GM19025 (cell line): Measurements from ENCODE around the gene EHBP1.
"Not testable (repeated sequence)": the region's sequence is repeated elsewhere in the genome, so short reads cannot be mapped to it uniquely, and the experiment has no call there.

Experiments
- ATAC-seq: cut with Tn5 transposase; IDR thresholded peaks from one replicate; pipeline ENCODE4 v1.9.1; 2021; ENCODE audit warnings: mild to moderate bottlenecking, low read depth, moderate library complexity; ENCODE audit not compliant: unreplicated experiment

EHBP1 gene

DNA sequence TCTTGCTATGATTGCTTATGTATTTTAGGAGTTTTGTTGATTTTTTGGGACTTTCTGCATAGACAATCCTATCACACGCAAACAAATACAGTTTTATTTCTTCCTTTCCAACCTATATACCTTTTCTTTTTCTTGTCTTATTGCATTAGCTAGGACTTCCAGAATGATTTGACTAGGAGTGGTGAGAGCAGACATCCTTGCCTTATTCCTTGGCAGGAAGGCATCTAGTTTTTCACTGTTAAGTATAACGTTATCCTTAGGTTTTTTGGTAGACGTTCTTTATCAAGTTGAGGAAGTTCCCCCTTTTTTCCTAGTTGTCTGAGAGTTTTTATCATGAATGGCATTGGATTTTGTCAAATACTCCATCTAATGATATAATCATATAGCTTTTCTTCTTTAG lies 25.8 kb downstream of the EHBP1 start:
- no peak for ATAC-seq

DNA sequence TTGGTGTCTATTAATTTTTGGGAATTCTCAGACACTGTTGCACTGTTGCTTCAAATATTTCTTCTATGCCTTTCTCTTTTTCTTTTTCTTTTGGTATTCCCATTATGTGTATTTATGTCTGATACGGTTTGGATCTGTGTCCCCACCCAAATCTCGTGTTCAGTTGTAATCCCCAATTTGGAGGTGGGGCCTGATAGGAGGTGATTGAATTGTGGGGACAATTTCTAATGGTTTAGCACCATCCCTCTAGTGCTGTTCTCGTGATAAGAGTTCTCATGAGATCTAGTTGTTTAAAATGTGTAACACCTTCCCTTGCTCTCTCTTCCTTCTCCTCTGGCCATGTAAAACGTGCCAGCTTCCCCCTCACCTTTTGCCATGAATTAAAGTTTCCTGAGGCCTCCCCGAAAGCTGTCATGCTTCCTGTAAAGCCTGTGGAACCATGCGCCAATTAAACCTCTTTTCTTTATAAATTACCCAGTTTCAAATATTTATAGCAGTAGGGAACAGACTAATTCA lies 26.8 kb downstream of the EHBP1 start:
- no peak for ATAC-seq

DNA sequence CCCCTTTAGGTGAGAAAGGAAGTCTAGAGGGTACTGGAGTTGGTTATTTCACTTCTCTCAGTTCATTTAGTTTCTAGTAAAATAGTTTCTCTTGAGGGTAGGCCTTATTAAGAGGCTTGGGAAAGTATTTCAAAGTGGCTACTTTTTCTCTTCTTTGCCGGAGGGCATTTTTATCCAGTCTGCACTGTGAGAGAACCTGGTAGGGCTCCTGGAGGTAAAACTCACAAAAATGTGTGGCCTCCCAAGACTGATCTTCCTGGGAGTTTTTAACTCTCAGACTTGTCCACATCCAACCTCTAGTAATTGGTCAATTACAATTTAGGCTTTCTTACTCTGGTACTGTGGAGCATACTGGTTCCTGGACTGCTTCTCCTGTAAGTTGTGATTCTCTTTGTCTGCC lies 28.0 kb downstream of the EHBP1 start:
- no peak for ATAC-seq

DNA sequence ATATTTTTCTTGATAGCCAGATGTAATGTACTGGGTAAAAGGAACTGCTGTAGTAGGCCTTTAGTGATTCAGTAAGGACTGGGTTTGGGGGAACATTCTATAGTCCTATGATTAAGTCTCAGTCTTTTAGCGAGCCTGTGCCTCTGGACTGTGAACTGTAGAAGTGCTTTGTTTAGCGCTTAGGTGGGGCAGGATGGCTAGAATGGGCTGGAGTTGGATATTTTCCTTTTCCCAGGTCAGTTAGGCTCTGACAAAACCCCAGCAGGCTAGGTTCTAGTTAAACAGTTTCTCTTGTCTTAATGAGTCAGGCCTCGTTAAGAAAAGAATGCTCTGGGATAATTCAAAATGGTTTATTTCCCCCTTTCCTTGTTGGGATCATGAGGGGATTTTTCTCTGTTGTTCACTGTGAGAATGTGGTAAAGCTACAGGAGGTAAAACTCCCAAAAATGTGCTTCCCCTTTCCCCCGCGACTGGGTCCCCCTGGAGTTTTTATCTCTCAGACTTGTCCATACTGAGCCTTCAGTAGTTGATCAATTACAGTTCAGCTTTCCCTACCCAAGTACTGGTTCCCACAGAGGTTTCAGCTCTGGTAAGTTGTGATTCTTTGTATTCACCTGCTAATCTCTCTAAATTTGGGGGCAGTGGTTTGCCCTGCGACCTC lies 31.5 kb downstream of the EHBP1 start:
- no peak for ATAC-seq

DNA sequence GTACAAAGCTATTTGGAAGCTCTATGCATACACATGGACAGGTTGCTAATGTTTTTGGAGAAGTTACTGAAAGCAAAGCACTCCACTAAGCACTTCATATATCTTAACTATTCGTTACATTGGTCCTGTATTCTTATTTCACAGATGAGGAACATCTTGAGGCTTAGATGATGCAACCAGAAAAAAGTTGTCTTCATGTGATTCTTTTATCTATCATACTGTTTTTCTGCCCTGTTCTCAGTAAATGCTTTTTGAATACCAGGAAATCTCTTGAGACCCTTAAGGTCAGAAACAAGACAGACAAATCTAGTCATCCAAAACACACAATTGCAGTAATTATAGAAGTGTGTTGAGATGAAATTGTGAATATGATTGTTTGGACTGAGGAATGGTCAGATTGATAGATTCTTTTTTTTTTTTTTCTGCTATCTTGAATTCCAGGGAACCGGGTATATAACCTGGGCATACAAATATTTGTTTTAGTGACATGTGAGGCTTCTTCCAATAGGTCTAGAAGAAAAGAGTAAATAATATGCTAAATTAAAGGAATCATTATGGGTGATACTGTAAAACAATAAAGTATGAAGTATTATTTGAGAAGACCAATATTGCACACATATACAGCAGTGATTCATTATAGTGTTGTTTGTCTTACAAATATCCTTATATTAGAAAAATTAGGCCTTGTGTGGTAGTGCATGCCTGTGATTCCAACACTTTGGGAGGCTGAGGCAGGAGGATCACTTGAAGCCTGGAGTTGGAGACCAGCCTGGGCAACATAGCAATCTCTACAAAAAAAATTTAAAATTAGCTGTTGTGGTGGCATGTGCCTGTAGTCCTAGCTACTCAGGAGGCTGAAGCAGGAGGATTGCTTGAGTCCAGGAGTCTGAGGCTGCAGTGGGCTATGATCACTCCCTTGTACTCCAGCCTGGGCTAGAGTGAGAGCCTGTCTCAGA lies 33.7 kb downstream of the EHBP1 start:
- no peak for ATAC-seq

DNA sequence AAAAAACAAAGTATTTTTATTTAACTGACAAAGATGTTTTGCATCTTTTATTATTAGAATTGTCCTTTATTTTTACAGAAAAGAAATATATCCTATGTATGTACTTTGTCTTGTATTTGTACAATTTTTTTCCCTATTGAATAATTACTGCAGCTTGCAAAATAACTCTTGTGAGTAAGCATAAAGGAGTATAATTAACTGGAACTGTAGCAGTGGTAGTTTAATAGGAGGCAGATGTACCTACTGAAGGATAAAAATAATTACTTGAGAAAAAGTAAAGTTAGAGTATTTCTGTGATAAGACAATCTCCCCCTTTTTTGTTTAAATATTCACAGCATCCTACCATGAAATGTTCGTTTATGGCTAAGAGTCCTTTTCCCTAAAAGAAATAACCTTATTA lies 34.7 kb downstream of the EHBP1 start:
- no peak for ATAC-seq

DNA sequence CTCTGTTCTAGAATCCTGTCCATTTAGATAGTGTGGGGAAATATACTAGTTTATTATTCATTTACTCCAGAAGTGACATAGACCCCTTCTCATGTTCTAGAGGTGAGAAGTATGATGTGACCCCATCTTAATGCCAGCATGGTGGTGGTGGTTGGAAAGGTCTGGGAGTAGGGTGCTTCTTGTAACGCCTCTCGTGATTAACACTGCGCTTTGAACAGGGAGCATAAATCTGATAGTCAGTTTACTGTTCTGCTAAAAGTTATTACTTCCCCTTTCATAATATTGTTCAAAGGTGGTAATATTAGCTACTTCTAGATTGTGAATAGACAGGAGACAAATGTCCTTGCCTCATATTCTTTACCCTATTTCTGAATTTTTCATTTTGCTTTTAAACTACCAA lies 35.6 kb downstream of the EHBP1 start:
- no peak for ATAC-seq

DNA sequence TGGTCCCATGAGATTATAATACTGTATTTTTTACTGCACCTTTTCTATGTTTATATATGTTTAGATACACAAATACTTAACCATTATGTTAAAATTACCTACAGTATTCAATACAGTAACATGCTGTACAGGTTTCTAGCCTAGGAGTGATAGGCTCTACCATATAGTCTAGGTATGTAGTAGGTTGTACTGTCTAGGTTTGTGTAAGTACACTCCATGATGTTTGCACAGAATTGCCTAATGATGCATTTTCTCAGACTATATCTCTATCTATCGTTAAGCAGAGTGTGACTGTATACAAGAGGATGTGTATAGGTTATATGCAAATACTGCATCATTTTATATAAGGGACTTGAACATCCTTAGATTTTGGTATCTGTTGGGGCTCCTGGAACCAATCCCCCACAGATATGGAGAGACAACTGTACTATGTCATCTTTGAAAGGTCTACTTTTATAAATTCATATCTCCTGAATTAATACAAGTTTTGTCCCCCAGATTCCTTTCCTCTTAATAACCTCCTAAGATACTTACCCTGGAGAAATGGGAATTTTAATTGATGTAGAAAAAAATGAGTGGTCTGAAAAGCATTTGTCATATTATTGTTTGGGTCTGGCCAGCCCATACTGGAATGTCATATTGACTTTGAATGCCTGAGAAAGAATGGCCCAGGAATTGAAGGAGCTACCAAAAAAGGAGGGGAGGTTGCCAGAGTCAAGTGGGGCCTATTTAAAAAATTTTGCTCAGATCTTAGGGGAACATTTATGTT lies 36.6 kb downstream of the EHBP1 start:
- no peak for ATAC-seq

DNA sequence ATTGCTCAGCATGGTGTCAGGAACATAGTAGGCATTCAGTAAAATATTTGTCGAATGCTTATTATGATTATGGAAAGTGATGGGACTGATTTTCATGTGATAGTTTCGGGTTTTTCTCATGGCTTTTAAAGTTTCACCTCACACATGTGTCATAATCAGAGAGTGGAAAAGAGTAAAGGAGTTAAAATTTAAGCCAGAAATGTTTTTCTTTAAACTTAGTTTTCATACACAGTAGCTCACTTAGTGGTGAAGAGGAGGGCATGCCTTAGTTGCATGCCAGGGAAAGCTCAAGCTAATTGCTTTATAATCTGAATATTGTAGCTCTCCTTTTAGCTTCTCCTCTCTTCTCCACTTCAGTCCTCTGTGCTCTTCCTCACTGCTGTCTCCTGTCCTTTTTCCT lies 38.0 kb downstream of the EHBP1 start:
- ATAC-seq: no peak

DNA sequence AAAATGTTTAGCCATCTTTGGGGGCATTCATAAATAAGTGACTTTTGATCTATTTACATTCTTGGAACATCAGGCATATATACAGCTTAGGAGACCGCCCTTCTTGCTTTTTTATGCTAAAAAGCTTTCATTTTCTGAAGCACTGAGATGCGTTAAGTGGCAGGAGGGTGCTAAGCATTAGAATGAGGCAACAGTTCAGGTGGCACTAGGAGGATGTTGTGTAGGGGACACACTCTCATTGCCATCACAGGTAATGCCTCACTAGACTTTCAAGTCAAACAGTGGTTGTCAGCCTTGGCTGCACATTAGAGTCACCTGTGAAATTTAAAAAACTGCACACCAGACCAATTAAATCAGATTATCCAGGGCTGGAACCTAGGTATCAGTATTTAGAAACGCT lies 39.1 kb downstream of the EHBP1 start:
- ATAC-seq: no peak

DNA sequence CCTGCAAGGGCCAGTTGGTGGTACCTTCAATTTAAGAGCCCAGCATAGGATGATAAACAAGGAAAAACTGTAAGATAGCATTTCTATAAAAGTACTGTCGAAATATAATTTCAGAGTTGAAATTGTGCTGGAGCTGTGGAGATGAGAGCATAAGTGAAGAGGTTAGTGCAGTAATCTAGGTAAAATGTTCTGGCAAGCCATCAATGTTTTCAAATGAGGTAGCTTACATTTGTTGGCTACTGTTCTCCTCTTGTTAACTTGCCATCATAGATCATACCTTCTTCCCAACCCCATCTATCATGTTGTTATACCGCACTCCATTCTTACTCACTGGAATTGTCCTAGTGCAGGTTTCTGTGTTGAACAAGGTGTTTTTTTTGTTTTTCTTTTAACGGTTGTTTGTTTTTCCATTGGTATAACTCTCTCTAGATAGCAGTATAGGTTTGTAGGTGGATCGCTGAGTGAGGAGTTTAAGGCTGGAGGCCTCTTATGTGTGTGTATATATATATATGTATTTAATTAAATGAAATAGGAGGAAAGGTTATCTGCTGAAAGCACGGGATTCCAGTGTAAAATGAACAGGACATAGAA lies 40.5 kb downstream of the EHBP1 start:
- no peak for ATAC-seq

DNA sequence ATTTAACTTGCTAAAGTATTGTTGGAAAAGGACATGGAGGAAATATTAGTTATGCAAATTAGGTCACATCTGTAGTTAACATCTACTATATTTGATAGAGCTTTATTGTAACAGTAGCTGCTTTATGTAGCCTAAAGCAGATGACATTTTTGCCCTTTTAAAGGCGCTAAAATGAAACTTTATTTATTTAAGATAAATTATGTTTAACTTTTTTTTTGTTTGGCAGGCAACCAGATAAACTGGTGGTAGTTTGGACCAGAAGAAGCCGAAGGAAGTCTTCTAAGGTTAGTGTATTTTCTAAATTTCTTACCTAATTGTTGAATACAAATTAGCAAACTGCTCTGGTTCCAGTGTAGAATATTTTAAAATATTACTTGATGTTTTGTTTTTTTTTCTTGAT lies 41.7 kb downstream of the EHBP1 start:
- ATAC-seq: no peak

DNA sequence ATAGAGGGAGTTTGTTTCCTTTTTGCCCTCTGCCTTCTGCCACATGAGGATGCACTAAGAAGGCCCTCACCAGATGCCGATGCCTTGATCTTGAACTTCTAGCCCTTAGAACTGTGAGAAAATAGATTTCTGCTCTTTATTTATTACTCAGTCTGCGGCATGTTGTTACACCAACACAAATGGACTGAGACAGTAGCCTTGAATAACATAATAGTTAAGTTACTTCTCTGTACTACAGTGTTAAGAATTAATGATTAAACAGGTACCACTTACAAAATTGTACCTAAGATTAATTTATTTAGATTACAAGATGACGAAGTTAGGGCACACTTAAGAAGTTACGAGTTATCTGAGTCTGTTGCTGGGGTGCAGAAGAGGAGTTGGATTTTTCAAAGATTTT lies 42.4 kb downstream of the EHBP1 start:
- no peak for ATAC-seq

DNA sequence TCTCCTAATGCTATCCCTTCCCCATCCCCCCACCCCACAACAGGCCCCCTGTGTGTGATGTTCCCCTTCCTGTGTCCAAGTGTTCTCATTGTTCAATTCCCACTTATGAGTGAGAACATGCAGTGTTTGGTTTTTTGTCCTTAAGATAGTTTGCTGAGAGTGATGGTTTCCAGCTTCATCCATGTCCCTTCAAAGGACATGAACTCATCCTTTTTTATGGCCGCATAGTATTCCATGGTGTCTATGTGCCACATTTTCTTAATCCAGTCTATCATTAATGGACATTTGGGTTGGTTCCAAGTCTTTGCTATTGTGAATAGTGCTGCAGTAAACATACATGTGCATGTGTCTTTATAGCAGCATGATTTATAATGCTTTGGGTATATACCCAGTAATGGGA lies 43.6 kb downstream of the EHBP1 start:
- ATAC-seq: not testable (repeated sequence)

DNA sequence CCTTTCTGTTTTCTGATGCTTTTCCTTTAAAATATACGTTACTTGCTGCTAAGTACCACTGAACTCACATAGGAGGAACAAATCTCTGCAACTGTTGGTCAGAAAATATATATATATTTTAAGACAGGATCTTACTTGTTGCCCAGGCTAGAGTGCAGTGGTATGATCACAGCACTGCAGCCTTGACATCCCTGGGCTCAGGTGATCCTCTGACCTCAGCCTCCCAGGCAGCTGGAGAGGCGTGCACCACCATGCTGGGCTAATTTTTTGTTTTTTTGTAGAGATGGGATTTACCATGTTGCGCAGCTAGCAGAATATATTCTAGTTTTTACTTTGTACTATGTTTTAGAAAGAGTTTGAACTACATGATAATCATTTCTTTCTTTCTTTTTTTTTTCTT lies 51.5 kb downstream of the EHBP1 start:
- no peak for ATAC-seq

DNA sequence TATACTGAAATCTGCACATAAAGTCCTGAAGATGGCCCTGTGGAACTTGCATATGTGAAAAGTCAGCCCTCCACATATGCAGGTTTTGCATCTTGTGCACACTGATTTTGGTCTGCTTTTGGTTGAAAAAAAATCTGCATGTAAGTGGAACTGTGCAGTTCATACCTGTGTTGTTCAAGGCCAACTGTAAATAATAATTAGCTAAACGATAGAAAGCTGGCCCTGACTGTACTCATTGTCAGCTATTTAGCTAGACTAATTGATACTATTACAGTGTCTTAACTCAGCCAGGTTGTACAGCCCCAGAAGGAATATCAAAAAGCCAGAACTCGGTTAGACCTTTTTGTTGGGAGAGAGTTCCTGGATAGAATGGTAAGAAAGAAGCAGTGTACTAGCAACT lies 54.5 kb downstream of the EHBP1 start:
- no peak for ATAC-seq

DNA sequence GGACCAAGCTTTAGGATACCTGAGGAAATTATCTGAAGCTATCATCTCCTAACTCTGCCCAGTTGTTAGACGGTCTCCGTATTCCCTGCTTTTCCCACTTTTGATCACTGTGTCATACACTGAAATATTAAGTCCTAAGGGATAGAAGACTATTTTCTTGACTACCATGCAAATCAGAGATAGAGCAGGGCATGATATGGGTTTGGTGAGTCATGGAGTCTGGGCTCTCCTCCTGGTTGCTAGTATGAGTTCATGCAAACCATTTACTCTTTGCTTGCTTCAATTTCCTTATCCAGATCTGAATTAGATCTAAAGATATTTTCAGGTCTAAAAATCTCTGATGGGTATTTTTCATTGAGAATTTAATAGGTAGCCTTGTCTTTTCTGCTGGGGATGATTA lies 55.0 kb downstream of the EHBP1 start:
- no peak for ATAC-seq

DNA sequence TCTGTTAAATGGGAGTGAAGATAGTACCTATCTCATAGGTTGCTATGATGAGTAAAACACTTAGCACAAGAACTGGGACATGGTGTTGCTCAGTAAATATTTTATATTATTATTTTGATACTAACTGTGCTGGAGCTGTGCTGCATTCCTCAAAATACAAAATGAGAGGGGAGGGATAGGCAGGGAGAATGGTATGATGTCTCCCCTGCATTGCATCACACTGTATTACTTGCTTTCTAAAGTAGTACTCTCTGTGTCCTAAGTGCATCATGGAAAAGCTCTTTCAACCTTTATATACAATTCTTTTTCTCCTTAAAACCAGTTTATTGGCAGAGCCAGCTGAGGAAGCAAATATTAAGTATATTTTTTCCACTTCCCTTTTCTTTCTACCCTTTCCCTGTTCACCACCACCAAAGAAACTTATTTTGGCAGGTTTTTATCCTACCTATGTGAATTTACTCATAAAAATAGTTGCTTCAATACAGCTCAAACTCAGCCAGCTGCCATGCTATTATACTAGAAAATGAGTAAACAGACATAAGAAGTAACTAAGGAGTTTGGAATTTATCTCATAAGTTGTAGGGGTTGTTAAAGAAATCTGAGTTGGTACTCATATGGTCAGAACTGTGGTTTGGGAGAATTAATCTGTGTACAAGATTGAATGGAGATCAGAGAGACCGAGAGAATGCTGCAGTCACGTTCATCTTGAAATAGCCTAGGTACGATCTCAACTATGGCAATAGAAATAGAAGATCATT lies 60.3 kb downstream of the EHBP1 start:
- ATAC-seq: no peak

DNA sequence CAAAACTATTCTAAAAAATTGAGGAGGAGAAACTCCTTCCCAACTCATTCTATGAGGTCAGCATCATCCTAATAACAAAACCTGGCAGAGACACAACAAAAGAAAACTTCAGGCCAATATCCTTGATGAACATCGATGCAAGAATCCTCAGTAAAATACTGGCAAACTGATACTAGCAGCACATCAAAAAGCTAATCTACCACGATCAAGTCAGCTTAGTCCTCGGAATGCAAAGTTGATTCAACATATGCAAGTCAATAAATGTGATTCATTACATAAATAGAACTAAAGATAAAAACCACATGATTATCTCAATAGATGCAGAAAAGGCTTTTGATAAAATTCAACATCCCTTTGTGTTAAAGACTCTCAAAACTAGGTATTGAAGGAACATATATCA lies 63.1 kb downstream of the EHBP1 start:
- ATAC-seq: no peak

DNA sequence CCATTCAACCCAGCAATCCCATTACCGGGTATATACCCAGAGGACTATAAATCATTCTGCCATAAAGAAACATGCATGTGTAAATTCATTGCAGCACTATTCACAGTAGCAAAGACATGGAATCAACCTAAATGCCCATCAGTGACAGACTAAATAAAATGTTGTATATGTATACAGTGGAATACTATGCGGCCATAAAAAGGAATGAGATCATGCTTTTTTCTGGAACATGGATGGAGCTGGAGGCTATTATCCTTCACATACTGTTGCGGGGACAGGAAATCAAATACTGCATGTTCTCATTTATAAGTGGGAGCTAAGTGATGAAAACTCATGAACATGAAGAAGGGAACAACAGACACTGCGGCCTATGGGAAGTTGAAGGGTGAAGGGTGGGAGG lies 65.1 kb downstream of the EHBP1 start:
- no peak for ATAC-seq
